Aortic smooth muscle cell (primary cell): ENCODE data around the gene KIAA1549. TPM values are rescaled to one million over a fixed set of nuclear protein-coding genes. Genes with fewer than 3 reads are reported as not detected.

Experiments
- total RNA-seq: library from RNA; depleted of rRNA; stranded (reverse); fragments of >200 nt; gene quantifications from 2 replicates; pipeline ENCODE4 v1.2.3, GENCODE V29; 2014

KIAA1549 gene
- 0.26 and 0.50 TPM in 2 replicates for total RNA-seq

GRCh38 chr7:138981332-138982203, at the start of gene KIAA1549:
KIAA1549 (minus strand) TSS chr7:138981389; CDS start chr7:138981269, 120 bp downstream.

GRCh38 chr7:138797715-138798320, 183.4 kb downstream of the KIAA1549 start, which contains the start of the genes ATP6V0A4 and TMEM213:
ATP6V0A4 (minus strand) TSS chr7:138798196; CDS start chr7:138771247, 26,949 bp downstream.
TMEM213 (plus strand) TSS chr7:138797994; CDS start chr7:138798105, 111 bp downstream.

Other genes starting within 250 kb of the KIAA1549 start
- not detected in 2 replicates for gene TMEM213, start 183.4 kb downstream of the KIAA1549 start, total RNA-seq
- not detected in 2 replicates for gene ATP6V0A4, start 183.2 kb downstream of the KIAA1549 start, total RNA-seq
- 2.6 and 3.8 TPM in 2 replicates for gene ZC3HAV1L, start 54.7 kb upstream of the KIAA1549 start, total RNA-seq
- gene ZC3HAV1, start 128.3 kb upstream of the KIAA1549 start, total RNA-seq, result 30.5 and 30.8 TPM in 2 replicates
- gene UBN2, start 249.8 kb upstream of the KIAA1549 start, total RNA-seq, result 3.7 and 6.4 TPM in 2 replicates